GM18511 (cell line): ENCODE data around the gene ADPRH.
A peak's percentile ranks its signal among the peaks of the same experiment; 100 is the strongest.

ENCODE experiments used
- ATAC-seq: cut with Tn5 transposase; IDR thresholded peaks from one replicate; pipeline ENCODE4 v1.9.1; 2021; ENCODE audit warnings: mild to moderate bottlenecking, moderate library complexity; ENCODE audit not compliant: unreplicated experiment

ADPRH gene

GRCh38 chr3:119626196-119626595 is 46.9 kb downstream of the ADPRH start:
- no peak for ATAC-seq

- ATAC-seq = no peak
Observed at GRCh38 chr3:119627461-119627860, 48.2 kb downstream of the ADPRH start.

GRCh38 chr3:119628390-119628789 is 49.1 kb downstream of the ADPRH start:
- ATAC-seq = peak; percentile 82

GRCh38 chr3:119628816-119629445 is 49.6 kb downstream of the ADPRH start:
- ATAC-seq = peak; percentile 38

GRCh38 chr3:119630128-119630879 is 51.0 kb downstream of the ADPRH start:
- no peak for ATAC-seq

- no peak for ATAC-seq
Observed at GRCh38 chr3:119630880-119631329, 51.6 kb downstream of the ADPRH start.

GRCh38 chr3:119631516-119631915 is 52.2 kb downstream of the ADPRH start:
- no peak for ATAC-seq

GRCh38 chr3:119632216-119632615 is 52.9 kb downstream of the ADPRH start:
- ATAC-seq = no peak

GRCh38 chr3:119632829-119633228 is 53.5 kb downstream of the ADPRH start:
- no peak for ATAC-seq

GRCh38 chr3:119635719-119636118 is 56.4 kb downstream of the ADPRH start:
- no peak for ATAC-seq

- ATAC-seq = no peak
Observed at GRCh38 chr3:119636249-119636648, 57.0 kb downstream of the ADPRH start.

- ATAC-seq = no peak
Observed at GRCh38 chr3:119636891-119637611, 57.8 kb downstream of the ADPRH start.

- ATAC-seq = peak; percentile 47
Observed at GRCh38 chr3:119637679-119638477, 58.6 kb downstream of the ADPRH start.
